HG03060 (cell line): ENCODE results near the gene LRCOL1.

Experiments used
- ATAC-seq: cut with Tn5 transposase; IDR thresholded peaks from one replicate; pipeline ENCODE4 v1.9.1; 2021; ENCODE audit warnings: low read depth, moderate number of reproducible peaks; ENCODE audit not compliant: unreplicated experiment

LRCOL1 gene

DNA sequence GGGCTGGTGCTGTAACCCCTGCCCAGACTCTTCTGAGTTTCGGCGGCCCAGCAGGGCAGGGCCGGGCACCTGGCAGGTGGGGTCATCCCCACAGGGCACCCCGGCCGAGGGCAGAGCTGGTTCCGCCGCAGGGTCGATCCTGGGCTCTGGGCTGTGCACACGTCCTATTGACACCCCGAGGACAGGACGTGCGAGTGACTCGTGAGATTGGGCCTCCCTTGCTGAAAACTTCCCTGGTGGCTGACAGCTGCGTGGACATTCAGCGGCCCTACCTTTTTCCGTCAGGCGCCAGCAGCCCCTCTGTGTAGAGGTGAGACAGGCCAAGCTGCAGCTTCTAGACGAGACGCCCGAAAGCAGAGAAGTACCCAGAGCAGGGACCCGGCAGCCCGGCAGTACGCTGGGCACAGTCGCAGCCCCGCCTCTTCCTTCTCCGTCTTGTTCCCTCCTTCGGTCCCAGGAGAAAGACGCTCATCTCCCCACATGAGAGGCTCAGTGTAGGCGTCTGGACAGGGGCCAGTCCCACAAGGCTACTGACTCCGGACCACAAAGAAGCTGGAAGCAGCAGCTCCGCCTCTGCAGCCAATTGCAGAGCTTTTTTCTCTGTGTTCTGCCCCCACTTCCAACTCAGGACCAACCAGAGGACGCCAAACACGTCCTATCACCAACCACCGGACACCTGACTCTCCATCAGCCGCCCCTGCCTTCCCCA lies at the start of gene LRCOL1:
TSS of gene LRCOL1 (minus strand) at position 532 of the 709 bp plus-strand sequence. CDS start 4,331 bp downstream, outside the sequence.
- ATAC-seq: no peak

DNA sequence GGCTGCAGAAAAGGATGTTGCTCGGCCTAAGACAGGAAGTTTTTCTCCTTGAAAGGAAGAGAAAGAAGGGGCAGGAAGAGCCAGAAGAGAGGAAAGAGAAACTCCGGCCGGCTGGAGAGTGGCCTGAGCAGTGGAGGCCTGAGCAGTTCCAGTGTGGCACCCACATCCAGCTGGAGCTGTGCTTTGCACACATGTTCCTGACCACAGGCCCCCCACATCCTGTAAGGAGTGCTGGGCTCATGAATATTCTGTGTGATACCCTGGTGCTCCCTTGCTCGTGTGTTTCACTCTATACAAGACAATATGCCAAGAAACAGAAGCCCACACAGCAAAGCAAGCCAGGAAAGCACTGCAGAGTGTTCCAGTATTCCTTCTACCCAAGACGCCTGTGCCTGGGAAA lies 49.7 kb upstream of the LRCOL1 start:
- ATAC-seq: no peak

DNA sequence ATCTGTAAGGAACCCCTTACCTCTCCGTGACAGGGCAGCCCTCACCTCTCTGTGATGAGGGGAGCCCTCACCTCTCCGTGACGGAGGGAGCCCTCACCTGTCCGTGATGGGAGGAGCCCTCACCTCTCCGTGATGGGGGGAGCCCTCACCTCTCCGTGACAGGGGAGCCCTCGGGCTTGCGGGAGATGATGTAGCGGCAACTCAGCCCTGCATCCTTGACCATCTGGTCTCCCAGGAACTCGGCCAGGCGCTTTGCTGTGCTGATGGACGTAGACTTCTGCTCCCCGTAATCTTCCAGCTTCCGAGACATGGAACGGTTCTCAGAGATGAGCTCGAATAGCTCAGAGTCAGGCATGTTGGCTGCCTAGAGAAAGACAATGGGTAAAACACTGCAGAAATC lies 48.8 kb upstream of the LRCOL1 start:
- no peak for ATAC-seq

DNA sequence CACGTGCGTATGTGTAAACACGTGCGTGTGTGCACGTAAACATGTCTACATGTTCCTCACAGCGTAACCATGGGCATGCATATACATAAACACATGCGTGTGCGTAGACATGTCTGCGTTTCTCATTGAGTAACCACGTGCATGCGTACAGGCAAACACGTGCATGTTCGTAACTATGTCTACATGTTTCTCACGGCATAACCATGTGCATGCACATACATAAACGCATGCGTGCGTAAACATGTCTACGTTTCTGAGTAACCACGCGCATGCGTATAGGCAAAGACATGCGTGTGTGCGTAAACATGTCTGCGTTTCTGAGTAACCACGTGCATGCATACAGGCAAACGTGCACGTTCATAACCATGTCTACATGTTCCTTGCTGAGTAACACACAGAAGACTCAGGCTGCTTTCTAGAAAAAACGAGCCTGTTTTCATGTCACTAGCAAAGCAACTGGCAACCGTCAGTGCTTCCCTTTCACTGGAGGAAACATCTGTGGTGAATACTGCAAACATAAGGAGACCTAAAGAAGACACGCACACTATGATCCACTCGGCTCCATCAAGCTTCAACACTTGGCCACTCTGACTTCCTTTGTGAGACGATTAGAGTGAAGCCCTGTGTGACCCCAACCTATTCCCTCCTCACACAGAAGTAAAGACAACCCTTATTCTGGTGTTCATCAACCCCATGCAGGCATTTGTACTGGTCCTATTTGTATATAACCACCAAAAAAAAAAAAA lies 47.9 kb upstream of the LRCOL1 start:
- no peak for ATAC-seq

DNA sequence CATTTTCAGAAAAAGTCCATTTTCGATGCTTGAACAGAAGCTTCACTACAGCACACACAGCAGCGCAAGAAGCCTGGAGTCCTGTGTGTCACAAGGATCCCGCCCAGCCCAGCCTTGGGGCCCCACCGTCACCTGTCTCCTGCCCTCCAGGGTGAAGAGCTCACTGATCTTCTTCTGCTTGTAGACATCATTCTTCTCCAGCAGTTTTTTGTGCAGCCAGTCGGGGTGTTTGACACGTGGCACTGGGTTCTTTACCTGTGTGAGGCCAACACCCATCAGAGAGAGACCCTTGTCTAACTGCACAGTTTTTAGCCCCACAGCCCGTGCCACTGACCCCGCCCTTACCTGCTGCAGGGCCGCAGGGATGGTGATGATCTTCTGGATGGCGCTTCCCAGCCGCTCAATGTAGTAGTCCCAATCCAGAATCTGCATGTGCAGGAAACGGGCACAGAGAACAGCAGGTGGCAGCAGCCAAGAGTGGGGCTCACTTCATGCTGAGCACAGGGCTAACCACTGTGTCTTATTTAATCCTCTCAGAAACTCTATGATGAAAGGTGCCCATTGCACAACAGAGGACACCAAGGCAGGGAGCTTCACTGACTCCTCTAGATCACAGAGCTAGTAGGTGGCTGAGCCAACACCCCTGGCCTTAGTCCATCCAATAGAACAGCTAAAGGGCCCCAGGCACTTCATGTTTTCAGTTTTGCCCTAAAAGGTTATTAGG lies 46.8 kb upstream of the LRCOL1 start:
- no peak for ATAC-seq

DNA sequence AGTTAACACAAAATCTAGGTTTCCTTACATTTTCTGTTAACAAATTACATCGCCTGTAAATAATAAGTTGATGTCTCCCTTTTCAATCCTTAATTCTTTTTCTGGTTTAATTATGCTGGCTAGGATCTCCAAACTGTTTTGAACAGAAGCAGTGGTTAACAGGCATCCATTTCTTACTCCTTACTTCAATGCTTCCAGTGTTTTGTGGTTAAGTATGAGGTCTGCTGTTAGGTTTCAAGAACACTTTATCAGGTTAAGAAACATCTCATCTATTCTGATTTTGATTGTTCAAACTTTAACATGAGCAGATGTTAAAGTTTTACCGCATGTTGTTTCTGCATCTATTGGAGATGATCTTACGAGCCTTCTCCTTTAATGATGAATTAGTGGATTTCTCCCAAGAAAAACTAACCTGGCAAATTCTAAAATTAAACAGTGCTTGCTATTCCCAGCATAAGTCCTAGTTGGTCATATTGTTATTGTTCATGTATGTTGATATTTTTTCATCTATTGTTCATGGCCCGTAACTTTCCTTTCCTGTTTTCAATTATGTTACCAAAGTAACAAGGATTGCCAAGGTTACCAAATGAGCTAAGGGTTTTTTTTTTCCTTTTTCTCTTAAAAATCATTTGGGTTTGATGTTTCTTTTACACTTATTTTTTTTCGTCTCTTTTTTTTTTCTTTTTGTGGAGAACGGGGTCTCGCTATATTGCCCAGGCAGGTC lies 43.3 kb upstream of the LRCOL1 start:
- no peak for ATAC-seq

DNA sequence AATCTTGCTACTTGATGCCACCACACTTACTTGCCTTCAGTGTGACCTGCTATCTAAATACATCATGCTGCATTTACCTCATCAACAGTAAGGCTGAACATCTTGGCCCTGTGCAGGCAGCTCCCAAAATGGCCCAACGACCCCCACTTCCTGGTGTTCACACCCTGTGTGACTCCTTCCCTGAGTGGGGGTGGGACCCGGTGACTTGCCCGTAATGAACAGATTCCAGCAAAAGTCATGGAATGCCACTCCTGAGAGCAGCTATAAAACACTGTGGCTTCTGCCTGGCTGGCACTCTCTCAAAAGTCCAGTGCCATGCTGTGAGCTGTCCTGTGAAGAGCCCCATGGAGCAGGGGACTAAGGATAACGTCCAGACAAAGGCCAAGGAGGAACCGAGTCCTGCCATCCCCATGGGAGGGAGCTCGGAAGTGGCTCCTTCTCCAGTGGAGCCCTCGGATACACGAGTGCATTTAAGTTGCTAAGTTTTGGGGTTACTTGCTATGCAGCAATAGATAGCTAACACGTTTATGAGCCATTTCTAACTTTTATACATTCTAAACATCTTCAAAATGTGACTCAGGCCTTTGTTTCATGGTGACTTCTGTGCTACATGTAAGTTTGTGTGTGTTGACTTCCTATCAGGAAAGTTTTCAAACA lies 41.2 kb upstream of the LRCOL1 start:
- ATAC-seq: no peak

DNA sequence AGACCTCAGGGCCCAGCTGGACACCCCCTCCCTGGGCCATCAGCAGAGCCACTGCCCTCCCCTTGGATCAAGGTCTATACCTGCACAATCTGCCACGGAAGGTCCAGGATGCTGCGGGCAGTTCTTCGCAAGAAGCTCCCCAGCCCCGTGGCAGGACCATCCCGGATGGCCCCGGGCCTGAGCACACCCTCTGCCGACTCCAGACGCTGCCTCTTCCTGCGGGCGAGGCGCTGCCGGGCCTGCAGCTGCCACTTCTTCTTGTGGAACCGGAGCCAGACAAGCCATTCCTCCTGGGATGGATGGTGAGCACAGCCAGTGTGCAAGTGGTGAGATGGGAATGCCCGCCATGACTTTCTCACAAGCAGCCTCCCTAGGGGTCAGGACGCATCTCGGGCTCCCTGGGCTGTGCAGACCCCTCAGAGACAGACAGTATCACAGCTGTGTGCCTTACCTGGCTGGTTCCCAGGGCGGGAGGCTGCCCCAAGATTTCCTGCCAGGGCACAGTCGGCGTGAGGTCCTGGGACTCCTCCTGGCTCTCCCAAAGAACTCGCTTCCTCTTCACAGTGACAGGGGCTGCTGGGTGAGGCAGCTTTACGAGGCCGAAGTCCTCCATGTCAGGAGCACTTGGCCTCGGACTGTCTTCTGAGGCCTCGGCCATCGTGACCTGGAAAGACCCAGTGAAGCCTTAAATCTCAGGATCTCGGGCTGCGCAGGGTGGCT lies 39.0 kb upstream of the LRCOL1 start:
- no peak for ATAC-seq

DNA sequence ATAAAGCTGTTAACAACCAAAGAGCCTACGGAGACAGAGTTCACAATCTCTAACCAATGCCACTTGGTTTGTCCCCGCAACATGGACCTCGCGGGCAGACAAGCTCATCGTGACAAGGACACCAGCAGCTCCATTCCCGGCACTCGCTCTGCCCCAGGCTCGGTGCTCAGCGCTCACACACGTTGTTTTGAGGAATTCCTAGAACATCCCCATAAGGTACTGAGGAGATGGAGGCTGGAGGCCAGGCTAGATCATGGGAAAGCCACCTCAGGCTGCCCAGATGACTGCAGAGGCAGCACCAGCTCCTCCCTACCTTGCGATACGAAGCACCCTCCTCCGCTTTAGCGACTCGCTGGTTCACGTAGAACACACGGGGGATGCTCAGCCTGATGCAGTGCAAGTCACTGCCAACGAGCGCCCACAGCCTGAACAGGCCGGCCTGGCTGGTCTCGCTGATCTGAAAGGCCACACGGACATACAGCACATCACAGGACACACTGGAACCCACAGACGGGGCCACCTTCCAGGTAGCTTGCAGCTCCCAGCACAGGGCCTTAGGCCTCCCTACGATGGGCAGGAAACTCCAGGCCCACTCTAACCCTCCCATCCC lies 38.3 kb upstream of the LRCOL1 start:
- ATAC-seq: no peak

DNA sequence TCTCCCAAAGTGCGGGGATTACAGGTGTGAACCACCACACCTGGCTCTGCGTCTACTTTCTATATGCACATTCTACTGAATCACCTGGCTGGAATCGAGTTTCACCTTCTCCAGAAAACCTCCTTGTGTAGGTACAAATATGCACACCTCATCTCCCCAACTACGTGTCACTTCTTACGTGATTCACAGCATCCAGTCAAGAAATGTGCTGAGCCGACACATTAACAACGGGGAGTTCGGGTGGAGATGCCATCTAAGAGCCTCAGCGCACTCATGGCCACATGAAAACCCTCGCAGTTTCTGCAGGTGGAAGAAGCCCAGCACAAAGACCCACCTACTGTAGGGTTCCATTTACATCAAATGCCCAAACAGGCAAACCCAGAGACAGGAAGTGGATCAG lies 37.5 kb upstream of the LRCOL1 start:
- ATAC-seq: no peak

DNA sequence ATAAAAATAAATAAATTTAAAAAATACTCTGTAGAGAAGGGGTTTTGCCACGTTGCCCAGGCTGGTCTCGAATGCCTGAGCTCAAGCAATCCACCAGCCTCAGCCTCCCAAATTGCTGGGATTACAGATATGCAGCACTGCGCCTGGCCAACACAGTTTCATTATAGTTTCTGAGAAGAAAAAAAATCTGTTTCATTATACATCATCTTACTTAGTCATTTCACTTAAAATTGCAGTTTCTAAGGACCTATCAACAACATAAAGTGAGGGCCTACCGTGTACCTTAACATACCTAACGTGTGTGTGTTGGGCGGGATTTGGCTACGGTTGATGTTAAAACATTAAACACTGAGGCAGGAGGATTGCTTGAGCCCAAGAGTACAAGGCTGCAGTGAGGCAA lies 36.5 kb upstream of the LRCOL1 start:
- ATAC-seq: no peak

DNA sequence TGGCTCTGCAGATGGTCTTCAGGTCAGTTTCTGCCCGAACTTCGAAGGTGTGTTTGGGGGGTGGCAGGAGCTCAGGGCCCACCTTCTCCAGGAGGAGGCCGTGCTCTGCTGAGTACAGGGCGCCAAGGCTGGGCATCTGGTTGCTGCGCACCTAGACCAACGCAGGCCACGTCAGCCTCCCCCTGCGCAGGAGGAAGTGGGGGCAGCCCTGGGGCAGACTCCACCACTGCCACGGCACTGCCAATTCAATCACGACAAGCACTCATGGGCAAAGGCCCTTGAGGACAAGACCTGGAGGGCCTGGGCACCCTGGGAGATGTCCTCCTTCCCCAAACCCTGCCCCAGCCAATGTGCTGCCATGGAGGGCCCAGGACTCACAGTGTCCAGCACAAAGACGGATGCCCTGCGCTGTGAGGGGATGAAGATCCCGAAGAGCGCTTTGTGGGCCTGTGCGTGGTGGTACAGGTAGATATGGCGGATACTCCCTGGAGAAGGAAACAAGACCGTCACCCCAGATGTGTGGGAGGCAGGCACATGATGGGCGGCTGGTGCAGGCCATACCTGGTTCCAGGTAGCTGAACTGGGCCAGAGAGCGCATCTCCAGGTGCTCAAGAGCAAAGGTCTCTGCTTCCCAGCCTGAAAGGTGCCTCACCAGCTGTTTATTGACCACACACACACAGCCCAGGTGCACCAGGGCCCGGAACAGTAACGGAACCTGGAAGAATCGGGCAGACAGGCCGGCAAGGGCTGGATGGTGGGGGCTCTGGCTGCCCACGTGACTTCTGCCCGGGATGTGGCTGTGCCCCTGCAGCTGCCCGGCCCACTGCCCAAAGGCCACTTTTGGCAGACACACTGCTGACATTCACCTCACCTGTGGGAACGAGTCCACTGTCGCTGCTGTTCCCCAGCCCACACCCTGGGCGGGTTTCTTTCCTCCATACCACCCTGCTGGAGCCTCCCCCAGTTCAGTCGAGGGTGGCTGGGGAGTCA lies 32.8 kb upstream of the LRCOL1 start:
- ATAC-seq: no peak

DNA sequence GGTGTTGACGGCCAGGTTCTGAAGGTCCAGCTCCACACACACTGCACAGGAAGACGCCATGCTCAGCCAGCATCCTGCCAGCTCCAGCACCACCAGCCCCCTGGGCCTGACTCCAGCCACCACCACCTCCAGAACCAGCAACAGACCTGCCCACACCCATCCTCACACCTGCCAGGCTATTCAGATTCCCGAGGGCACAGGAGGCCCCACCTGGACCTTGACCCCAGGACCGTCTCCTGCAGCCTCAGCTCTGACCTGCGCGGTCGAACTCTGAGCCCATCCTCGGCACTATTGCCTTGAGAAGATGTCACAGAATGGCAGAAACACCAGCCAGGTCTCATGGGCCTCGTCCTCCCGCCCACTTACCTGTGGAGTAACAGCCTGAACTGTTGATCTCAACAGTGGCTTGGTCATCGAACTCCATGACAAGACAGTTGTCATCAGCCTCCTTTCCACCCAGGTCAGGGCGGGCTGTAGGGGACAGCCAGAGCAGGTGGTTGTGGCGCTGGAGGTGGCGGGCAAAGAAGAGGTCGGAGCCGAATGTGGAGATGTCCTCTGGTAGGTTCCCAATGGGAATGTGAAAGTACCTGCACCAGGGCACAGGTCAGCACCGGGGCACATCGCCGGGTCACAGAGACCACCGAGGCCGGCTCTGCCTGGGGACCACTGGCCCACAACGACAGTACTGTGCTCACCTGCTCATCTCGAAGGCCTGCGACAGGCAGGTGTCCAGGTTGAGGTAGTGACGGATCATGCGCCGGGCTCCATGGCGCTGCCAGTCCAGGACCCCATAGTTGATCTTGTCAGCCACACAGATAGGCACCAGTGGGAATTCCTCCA lies 31.6 kb upstream of the LRCOL1 start:
- no peak for ATAC-seq

DNA sequence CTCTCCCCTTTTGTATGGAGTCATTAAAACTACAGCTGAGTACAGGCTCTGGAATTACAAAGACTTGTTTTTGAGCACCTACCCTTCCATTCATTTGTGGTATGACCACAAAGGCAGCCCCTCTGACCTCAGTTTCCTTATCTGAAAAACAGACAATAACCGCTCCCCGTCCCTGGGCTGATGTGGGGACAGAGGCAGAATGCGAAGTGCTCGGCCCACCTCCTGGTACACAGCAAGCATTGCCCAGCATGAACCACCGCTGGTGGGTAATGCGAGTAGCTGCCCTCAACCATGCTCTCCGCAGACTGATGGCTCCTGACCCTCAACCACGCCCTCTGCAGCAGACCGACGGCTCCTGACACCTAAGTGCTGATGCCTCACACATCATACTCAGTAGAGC lies 30.6 kb upstream of the LRCOL1 start:
- no peak for ATAC-seq

DNA sequence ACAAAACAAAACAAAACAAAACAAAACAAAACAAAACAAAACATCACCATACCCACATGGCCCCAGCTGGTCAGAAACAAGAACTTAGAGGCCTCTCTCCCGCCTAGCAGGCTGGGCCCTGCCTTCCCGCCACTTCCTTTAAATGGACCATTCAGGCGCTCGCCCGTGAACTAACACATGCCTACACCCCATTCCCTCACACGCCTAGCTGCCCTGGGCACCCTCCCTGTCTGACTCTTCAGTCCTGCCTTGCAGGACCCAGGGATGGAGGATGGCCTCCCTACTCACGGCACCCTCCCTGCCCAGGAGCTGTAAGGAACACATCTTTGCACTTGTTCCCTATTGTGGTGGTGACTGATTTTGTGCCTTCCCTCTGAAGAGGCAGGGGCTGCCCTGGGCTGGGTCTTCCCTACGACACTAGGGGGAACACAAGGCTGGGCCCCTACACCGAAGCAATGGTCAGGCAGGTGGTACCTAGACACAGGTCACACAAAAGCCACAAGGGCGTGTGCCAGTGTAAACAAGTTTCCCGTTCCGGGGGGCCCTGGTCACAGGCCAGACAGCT lies 29.7 kb upstream of the LRCOL1 start:
- ATAC-seq: no peak

DNA sequence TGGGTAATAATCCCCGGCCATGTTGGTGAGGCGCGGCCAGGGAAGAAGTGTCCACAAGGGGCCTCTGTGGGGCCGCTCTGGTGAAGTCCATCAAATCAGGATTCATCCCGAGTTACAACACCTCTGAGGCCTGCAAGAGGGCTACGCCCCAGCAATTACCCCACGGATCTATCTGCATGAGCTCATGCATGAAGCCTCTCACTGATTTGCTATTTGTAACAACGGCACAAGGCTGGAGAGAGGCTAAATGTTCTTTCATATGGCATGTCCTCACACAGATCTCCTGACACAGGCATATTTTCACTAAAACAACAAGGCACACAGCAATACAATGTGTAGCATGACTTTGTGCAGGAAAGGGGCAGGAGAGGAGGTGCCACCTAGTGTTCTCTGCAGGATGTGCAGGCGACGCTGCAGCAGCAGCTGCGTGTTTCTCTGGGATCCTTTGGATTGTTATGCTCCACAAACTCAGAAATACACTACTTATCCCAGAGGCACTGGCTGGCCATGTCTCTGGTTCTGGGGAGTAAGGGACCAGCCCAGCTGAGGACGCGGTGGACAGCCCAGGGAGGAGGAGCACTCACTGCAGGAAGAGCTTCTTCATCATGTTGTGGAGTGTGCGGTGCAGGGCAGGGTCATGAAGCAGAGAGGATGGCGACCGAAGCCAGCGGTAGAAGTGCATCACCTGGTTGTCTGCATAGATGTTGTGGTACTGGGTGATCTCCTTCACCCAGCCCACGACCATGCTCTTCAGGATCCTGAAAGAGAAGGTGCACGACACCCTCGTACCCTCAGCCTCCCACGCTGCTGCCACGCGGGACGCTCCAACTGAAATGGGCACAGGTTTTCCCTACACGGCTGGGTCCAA lies 28.4 kb upstream of the LRCOL1 start:
- ATAC-seq: no peak
